ENCODE data around the gene PTPN11.
A peak's percentile ranks its signal among the peaks of the same experiment; 100 is the strongest.
"Not testable (repeated sequence)": the region's sequence is repeated elsewhere in the genome, so short reads cannot be mapped to it uniquely, and the experiment has no call there.

PTPN11 gene

GRCh38 chr12:112418608-112419296 is at the start of gene PTPN11:
Gene PTPN11 (plus strand): TSS chr12:112418947. CDS start chr12:112419112, 165 bp downstream.
- peak; percentile 92 for DNase-seq

GRCh38 chr12:112370199-112370598 is 48.5 kb upstream of the PTPN11 start:
- DNase-seq = no peak

- no peak for DNase-seq
Measured at GRCh38 chr12:112370868-112371510, 47.8 kb upstream of the PTPN11 start.

- DNase-seq = no peak
Measured at GRCh38 chr12:112374166-112374740, 44.5 kb upstream of the PTPN11 start.

GRCh38 chr12:112375105-112375504 is 43.6 kb upstream of the PTPN11 start:
- DNase-seq = no peak

- no peak for DNase-seq
Measured at GRCh38 chr12:112380663-112381405, 37.9 kb upstream of the PTPN11 start.

GRCh38 chr12:112381406-112381882 is 37.3 kb upstream of the PTPN11 start:
- DNase-seq = peak; percentile 59

GRCh38 chr12:112381883-112382796 is 36.6 kb upstream of the PTPN11 start, which contains the start of gene HECTD4:
Gene HECTD4 (minus strand): TSS chr12:112382431. CDS start chr12:112382128, 303 bp downstream.
- DNase-seq = peak; percentile 96

- DNase-seq = no peak
Measured at GRCh38 chr12:112382866-112383265, 35.9 kb upstream of the PTPN11 start.

GRCh38 chr12:112386726-112387125 is 32.0 kb upstream of the PTPN11 start:
- DNase-seq = no peak

GRCh38 chr12:112389228-112389627 is 29.5 kb upstream of the PTPN11 start:
- no peak for DNase-seq

GRCh38 chr12:112389922-112390654 is 28.7 kb upstream of the PTPN11 start:
- DNase-seq = not testable (repeated sequence)

GRCh38 chr12:112393328-112393727 is 25.4 kb upstream of the PTPN11 start:
- DNase-seq = no peak

GRCh38 chr12:112401054-112401453 is 17.7 kb upstream of the PTPN11 start:
- no peak for DNase-seq

GRCh38 chr12:112401903-112402498 is 16.7 kb upstream of the PTPN11 start:
- DNase-seq = no peak

GRCh38 chr12:112406519-112407488 is 11.9 kb upstream of the PTPN11 start:
- no peak for DNase-seq

GRCh38 chr12:112407683-112408082 is 11.1 kb upstream of the PTPN11 start:
- not testable (repeated sequence) for DNase-seq

GRCh38 chr12:112408621-112409020 is 10.1 kb upstream of the PTPN11 start:
- DNase-seq = no peak

GRCh38 chr12:112409064-112409905 is 9.5 kb upstream of the PTPN11 start, which contains the start of gene RPL6:
Gene RPL6 (minus strand): TSS chr12:112409605. CDS start chr12:112408656, 949 bp downstream.
- DNase-seq = peak; percentile 73

Measured in activated CD4-positive, CD25-positive, alpha-beta regulatory T cell treated with anti-CD3 and anti-CD28 coated beads, Interleukin-2, amount 50 U/mL, for 72 hours (primary cell).